ENCODE measurements around the gene EVI2A.
"Not testable (repeated sequence)": the region's sequence is repeated elsewhere in the genome, so short reads cannot be mapped to it uniquely, and the experiment has no call there.

The EVI2A gene

DNA sequence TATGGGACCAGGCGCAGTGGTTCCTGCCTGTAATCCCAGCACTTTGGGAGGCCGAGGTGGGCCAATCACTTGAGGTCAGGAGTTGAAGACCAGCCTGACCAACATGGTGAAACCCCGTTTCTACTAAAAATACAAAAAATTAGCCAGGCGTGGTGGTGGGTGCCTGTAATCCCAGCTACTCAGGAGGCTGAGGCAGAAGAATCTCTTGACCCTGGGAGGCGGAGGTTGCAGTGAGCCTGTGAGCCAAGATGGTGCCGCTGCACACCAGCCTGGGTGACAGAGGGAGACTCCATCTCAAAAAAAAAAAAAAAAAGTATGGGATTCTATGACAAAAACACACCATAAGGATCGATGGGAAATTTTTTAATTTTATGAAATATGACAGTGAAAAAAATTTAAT lies 9.2 kb downstream of the EVI2A start:
- not testable (repeated sequence) for DNase-seq (ENCODE audit: low read depth in 3 of 3)

- DNase-seq (ENCODE audit: low read depth in 3 of 3), result no peak
Measured at GRCh38 chr17:31311526-31311925, 9.9 kb downstream of the EVI2A start.

GRCh38 chr17:31310886-31311285 lies 10.5 kb downstream of the EVI2A start:
- no peak for DNase-seq (ENCODE audit: low read depth in 3 of 3)

- DNase-seq (ENCODE audit: low read depth in 3 of 3), result no peak
Measured at GRCh38 chr17:31310260-31310659, 11.2 kb downstream of the EVI2A start.

DNA sequence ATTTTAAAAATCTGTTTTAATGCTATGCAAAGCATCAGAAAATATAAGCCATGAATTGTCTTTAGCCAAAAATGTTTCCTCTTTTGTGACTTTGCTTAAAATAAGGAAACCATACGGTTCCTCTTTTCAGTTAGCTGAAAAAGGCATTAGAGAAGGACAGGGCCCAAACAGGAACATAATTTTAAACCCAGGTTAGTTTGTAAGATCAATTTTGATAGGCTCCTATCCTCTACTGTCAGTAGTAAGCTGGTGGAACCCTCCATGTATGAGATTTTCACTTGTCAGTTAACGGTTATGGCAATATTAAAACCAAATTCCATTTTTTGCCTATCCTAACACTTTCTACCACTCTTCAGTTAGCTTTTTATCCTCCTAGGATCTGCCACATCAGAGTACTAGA lies 11.9 kb downstream of the EVI2A start:
- no peak for DNase-seq (ENCODE audit: low read depth in 3 of 3)

DNA sequence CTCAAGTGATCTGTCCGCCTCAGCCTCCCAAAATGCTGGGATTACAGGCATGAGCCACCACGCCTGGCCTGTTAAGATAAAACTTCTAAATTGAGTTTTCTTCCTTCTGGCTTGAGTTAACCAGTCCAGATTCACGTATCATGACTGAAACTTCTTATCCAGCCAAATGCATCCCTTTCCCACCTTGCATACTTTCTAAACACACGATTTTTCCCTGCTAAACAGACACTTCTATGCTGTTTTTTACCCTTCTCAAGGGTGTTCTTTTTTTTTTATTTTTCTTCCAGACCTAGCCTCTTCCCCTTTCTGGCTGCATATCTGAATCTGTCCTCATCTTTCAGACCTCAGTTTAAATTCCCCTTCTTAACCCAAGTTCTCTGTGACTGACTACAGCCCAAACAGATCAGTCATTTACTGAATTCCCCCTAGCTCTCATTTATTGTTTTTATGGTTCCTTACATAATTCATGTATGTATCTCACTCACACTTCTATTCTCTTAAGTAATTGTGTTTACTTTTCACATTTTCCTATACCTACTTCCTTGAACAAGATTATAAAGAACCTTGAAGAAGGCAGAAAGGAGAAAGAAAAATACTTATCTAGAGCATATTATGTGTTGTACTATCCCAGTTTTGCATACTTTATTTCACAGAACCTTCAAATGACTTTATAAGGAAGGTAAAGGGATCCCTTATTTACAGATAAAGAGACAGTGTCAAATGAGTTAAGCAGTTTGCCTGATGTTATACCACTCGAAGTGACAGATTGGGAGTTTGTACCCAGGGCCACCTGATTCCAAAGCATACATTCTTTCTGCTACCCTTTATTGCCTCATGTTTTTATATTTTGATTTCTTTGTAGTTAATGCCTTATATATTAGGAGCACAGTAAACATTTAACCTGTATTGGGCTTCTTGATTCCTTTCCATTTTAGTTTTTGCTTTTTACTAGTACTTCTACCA lies 12.8 kb downstream of the EVI2A start:
- DNase-seq (ENCODE audit: low read depth in 3 of 3), result no peak

DNA sequence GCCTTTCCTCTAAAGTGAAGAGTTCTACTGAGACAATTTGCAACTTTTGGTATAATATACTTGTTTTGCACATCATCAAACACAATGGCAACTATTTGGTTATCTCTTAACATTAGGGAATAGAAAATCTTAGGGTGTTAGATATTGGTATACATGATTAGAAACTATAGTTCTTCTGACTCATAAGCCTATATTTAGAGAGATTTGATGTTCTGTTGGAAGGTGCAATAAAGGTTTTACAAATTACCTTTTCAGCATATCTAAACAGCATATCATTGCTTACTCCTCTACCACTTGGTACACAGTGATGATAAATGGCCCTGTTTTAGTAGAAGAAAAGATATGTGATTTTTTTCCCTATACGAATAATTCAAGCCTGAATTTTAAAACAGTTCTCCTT lies 13.8 kb downstream of the EVI2A start:
- no peak for DNase-seq (ENCODE audit: low read depth in 3 of 3)

GRCh38 chr17:31299624-31300023 lies 21.8 kb downstream of the EVI2A start:
- DNase-seq (ENCODE audit: low read depth in 3 of 3), result no peak

- DNase-seq (ENCODE audit: low read depth in 3 of 3), result no peak
Measured at GRCh38 chr17:31297090-31297489, 24.3 kb downstream of the EVI2A start, which contains the start of gene OMG. TSS of gene OMG (minus strand) at chr17:31297239. CDS start at chr17:31296331, 908 bp downstream.

- no peak for DNase-seq (ENCODE audit: low read depth in 3 of 3)
Measured at GRCh38 chr17:31296142-31296541, 25.3 kb downstream of the EVI2A start.

DNA sequence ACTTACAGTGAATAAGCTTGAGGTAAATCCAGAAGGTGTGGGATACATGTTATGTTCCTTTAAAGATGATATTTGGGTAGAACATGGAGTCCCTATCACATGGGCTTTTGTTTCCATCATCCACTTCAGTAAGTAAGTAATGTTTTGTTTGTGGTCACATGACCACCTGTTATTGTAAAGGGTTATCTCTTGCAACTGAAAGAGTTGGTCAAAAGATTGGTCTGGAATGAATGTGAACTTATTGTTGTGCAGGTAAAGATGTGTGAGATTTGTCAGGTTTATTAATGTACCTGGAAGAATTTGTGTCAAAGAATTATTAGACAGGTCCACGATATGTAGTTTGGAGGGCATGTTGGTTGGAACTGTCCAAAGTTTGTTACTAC lies 25.9 kb downstream of the EVI2A start:
- no peak for DNase-seq (ENCODE audit: low read depth in 3 of 3)

DNA sequence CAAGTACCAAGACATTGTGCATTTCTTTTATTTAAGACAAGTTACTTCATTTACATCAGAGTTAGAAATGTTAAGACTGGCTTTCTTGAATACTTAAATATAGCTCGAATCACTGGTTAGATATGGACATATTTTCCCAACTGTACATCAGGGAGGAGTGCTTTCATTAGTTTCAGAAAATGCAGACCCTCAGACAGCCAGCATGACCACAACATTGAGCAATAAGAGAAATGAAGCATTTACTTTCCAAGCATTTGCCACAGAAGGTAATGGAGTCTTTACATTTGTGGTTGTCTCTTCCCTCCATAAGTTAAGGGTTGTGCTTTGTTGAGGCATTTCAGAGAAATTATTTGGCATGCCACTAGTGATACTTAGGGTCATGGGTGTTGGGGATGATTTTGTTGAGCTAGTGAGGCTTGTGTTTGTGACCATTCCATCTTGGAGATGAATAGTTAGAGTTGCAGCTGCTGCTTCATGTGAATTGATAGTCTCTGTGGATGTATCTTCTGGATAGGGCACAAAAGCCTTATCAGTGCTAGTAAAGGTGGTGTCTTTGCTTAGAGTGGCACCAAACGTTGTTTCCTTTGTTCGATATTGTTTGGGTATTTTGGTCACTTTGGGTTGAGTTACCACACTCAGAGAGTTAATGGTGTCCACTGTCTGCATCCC lies 26.5 kb downstream of the EVI2A start:
- no peak for DNase-seq (ENCODE audit: low read depth in 3 of 3)

GRCh38 chr17:31294231-31294630 lies 27.2 kb downstream of the EVI2A start:
- DNase-seq (ENCODE audit: low read depth in 3 of 3), result no peak

DNA sequence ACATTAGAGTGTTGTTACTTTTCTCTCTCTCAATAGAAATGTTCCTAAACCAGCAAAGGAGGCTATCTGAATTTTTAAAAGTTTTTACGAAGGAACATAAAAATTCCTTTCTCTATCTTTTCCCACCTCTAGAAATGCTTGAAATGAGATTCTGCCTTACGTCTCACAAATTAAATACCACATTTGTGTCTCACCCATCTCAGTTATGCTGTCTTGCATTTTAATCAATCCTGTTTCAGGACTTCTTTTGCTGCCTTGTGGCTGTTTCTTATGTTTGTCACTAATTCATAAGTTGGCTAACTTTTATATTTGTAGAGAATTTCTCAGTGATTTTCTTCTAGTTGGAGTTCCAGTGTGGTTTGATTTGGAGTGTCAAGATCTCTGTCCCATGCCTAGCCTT lies 27.8 kb downstream of the EVI2A start:
- DNase-seq (ENCODE audit: low read depth in 3 of 3), result no peak

DNA sequence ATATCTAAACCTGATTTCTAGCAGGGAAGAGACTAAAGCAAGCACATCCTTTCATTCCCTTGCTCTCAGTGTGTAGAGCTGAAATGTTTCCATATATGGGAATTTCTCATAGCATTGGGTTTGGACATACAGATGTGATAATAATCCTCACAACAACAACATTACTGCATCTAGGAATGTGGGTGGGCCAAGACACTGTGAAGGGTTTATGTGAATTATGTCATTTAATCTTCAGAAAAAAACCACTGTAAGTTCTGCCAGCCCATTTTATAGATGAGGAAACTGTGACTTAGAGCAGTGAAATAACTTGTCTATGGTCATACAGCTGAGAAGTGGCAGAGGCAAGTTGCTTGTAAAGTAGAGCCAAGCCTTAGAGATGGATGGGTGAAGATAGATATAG lies 29.6 kb downstream of the EVI2A start:
- no peak for DNase-seq (ENCODE audit: low read depth in 3 of 3)

- no peak for DNase-seq (ENCODE audit: low read depth in 3 of 3)
Measured at GRCh38 chr17:31289790-31290189, 31.6 kb downstream of the EVI2A start.

- DNase-seq (ENCODE audit: low read depth in 3 of 3), result not testable (repeated sequence)
Measured at GRCh38 chr17:31287932-31288331, 33.5 kb downstream of the EVI2A start.

DNA sequence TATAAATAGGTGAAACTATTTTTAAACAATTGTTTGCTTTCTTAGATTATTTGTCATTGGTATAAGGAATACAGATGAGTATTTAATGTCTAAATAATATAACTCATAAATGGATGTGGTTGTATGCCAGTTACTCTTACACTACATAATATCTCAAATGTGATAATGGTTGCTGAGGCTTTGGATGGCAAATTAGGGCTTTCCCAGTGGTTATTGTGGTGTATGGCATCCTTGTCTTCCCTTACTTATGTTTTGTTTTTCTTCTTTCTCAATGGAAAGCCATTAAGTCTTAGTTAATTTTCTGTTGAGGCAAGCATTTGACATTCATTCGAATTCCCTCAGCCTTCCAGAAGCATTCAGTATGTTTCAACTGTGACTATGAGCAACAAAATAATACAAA lies 34.8 kb downstream of the EVI2A start:
- DNase-seq (ENCODE audit: low read depth in 3 of 3), result no peak

DNA sequence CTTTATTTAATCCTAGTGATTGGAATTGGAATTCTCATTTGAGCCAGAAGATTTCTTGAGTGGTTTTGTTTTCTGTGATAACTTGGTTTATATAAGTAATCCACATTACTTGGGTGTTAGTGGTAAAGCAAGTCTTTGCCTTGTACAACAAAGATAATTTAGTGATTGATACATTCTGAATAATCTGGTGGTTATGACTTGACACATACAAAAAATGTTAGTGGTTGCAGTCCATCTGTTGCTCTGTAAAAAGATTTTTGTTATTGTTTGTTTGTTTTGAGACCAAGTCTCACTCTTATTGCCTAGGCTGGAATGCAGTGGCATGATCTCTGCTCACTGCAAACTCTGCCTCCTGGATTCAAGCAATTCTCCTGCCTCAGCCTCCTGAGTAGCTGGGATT lies 37.6 kb downstream of the EVI2A start:
- no peak for DNase-seq (ENCODE audit: low read depth in 3 of 3)

DNA sequence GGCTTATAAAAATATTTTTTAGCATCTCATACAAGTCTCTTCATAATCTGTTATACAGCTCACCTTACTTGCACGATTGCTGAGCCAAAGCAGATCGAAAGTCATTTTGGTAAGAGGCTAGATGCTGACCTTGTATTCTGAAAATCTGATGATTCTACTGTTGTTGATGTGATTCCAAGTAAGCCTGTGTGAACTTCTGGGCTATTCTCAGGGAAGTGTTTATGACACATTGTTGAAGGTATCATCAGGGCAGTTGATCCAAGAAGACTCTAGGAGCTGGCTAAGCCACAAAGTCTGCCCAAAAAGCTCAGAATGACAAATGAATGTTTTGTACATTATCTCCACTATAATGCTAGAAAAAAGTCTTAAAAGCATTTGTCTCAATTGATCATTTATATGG lies 40.4 kb downstream of the EVI2A start:
- no peak for DNase-seq (ENCODE audit: low read depth in 3 of 3)

DNA sequence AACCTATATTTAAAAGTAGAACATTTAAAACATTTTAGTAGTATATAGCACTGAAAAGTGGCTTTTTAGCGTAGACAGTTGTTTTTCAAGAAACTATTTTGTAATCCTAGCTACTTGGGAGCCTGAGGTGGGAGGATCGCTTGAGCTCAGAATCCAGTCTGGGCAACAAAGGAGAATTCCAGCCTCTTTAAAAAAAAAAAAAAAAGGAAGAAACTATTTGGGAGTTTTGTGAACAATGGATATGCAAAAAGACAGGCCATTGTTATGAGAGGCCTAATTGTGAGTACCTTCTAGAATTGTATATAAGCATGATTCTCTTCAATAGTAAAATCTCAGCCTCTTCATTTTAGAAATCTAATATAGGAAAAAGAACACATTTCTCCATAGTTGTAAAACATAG lies 42.0 kb downstream of the EVI2A start:
- DNase-seq (ENCODE audit: low read depth in 3 of 3), result no peak

DNA sequence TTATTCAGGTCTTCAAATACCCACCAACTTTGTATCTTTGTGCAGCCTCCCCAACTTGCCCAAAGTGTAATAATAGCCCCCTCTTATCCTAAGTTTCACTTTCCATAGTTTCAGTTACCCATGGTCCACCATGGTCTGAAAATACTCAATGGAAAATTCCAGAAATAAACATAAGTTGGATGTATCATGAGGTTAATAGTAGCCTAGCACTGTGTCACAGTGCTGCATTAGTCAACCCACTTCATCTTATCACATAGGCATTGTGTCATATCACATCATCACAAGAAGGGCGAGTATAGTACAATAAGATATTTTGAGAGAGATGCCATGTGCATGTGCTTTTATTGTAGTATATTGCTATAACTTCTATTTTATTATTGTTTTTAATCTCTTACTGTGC lies 46.3 kb downstream of the EVI2A start:
- DNase-seq (ENCODE audit: low read depth in 3 of 3), result no peak

- DNase-seq (ENCODE audit: low read depth in 3 of 3), result no peak
Measured at GRCh38 chr17:31274252-31274651, 47.2 kb downstream of the EVI2A start.
